Activated naive CD8-positive, alpha-beta T cell treated with anti-CD3 and anti-CD28 coated beads, Interleukin-2, amount 10 ng/mL, durations not matched to agents 7 days and 5 days (primary cell): Measurements from ENCODE around the gene MAP2K5. TPM values are rescaled to one million over a fixed set of nuclear protein-coding genes. Genes with fewer than 3 reads are reported as not detected.

Experiments used
- ATAC-seq: fragments of 150-1000 bp; cut with Tn5 transposase; one replicate; pipeline ENCODE4 v1.10.0; 2021; ENCODE audit warnings: low read depth, moderate library complexity
- POLR2A ChIA-PET: fragments of 350-600 bp; sonication (Branson Sonifier 250); formaldehyde crosslinking; loops from one replicate; lab custom pipeline; 2021; ENCODE audit warnings: antibody characterized with exemption; lab: Charles Lee
- DNase-seq: peaks from one replicate; pipeline ENCODE4 v3.0.0; 2021
- H3K27ac Mint-ChIP-seq: one replicate; pipeline ENCODE4 v1.8.0; 2022; ENCODE audit warnings: mild to moderate bottlenecking, mixed read lengths
- H3K27me3 Mint-ChIP-seq: one replicate; pipeline ENCODE4 v1.8.0; 2022; ENCODE audit warnings: mild to moderate bottlenecking, moderate library complexity, mixed read lengths
- H3K36me3 Mint-ChIP-seq: one replicate; pipeline ENCODE4 v1.8.0; 2021; ENCODE audit warnings: mild to moderate bottlenecking, mixed read lengths
- H3K4me1 Mint-ChIP-seq: one replicate; pipeline ENCODE4 v1.8.0; 2021; ENCODE audit warnings: mixed read lengths
- H3K4me3 Mint-ChIP-seq: one replicate; pipeline ENCODE4 v1.8.0; 2022; ENCODE audit warnings: mild to moderate bottlenecking, moderate library complexity, mixed read lengths
- H3K9me3 Mint-ChIP-seq: one replicate; pipeline ENCODE4 v1.8.0; 2021; ENCODE audit warnings: mixed read lengths
- total RNA-seq, 2 experiments: library from RNA; stranded (reverse); gene quantifications; one replicate each; pipeline ENCODE4 v1.2.3, GENCODE V29; 2021

Gene MAP2K5
- total RNA-seq, 2 experiments from 2014 or later, result 25.8 to 29.9 TPM

DNA sequence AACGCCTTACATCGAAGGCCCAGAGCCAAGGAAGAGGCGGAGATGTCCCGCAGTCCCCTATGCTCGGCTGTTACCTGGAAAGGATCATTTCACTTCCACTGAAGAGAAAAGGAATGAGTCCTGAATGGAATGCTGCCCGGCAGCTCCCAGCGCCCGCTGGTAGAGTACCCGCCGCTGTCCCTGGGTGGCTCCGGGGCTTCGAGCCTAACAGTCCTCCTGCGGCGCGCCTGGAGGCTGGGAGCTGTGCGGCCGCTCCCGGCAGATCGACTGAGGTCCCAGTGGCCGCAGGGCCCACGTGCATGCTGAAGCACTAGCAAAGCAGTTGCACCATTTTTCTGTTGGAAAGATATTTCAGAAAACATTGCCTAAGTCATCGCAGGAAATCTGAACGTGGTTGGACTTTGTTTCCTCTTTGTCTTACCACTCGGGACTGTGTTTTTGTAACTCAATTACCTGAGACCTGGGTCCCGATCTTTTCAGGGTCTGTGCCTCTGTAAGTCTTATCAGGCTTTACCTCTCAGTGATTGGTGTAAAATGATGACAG is 296.4 kb downstream of the MAP2K5 start:
- H3K4me3 Mint-ChIP-seq, result peak overlapping the region; percentile 91
- peaks cover 3% of the 10 kb centered on the region for H3K36me3 Mint-ChIP-seq
- no peaks in the 10 kb centered on the region for H3K9me3 Mint-ChIP-seq
- ATAC-seq, result no peak
- POLR2A ChIA-PET, result no interaction called here
- DNase-seq, result no peak
- H3K27ac Mint-ChIP-seq, result no peak overlapping the region
- peaks cover 30% of the 10 kb centered on the region for H3K4me1 Mint-ChIP-seq
- peaks cover 37% of the 10 kb centered on the region for H3K27me3 Mint-ChIP-seq

DNA sequence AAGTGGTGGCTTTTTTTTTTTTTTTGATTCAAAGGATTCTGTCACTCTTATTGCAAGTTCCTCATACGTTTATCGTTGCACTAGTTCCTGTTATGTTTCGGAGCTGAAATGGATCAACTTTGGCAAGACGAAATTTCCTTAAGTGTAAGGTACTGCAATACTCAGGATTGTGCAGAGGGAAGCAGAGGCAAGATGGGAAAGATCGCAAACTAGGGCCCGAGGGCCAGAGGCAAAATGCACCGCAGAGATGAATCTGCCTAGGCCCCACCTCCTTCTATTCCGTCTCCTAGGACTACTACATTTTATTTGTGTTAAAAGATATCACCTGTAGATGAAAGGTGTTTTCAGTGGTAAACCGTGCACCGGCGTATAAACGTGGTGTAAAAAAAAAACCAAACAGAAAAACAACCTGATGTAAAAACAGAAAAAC is 297.0 kb downstream of the MAP2K5 start:
- H3K4me1 Mint-ChIP-seq, result peaks cover 26% of the 10 kb centered on the region
- DNase-seq, result no peak
- ATAC-seq, result peak; percentile 20
- H3K9me3 Mint-ChIP-seq, result no peaks in the 10 kb centered on the region
- peaks cover 3% of the 10 kb centered on the region for H3K36me3 Mint-ChIP-seq
- H3K27ac Mint-ChIP-seq, result peak overlapping the region; percentile 95
- POLR2A ChIA-PET, result interaction anchor here (0.6 kb wide), 1 partner anchor 581 kb away, joined by 5 read pairs; no protein-coding TSS in a partner anchor
- H3K27me3 Mint-ChIP-seq, result peaks cover 32% of the 10 kb centered on the region
- H3K4me3 Mint-ChIP-seq, result peak overlapping the region; percentile 91

DNA sequence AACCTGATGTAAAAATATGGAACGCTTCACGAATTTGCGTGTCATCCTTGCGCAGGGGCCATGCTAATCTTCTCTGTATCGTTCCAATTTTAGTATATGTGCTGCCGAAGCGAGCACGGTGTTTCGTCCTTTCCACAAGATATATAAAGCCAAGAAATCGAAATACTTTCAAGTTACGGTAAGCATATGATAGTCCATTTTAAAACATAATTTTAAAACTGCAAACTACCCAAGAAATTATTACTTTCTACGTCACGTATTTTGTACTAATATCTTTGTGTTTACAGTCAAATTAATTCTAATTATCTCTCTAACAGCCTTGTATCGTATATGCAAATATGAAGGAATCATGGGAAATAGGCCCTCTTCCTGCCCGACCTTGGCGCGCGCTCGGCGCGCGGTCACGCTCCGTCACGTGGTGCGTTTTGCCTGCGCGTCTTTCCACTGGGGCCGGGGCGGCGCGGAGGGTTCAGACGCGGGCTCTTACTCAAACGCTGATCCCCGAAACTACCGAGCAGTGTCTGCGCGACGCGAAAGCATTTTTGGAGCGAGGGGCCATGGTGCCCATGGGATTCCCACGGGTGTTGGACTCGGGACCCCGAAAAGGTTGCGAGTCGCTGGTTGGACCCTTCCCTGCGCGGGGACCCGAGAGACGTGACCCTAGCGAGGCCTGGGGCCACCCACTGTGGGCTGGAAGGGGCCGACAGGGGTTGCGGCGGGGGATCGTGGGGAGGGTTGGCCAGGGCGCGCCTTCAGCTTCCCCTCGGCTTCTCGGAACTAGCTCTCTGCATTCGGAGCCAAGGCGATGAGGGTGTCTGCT is 297.6 kb downstream of the MAP2K5 start, which contains the start of gene RNU6-1:
TSS of gene RNU6-1 (minus strand) at position 117 of the 820 bp plus-strand sequence.
- Mint-ChIP-seq H3K4me3 (peak within 1 kb of the TSS; percentile 91), H3K9me3 (no peaks in the 10 kb centered on the region), H3K27ac (peak within 1 kb of the TSS; percentile 95), H3K27me3 (peaks cover 25% of the 10 kb centered on the region), H3K4me1 (peaks cover 25% of the 10 kb centered on the region), H3K36me3 (peaks cover 3% of the 10 kb centered on the region)
- POLR2A ChIA-PET, result interaction anchor here (0.6 to 2.0 kb wide), 6 partner anchors 16 to 582 kb away, joined by 3 to 10 read pairs (median 4); partner anchors contain the start of genes C15orf61, MAP2K5 and PIAS1
- peak; percentile 97 for DNase-seq
- peak; percentile 91 for ATAC-seq

- H3K27ac Mint-ChIP-seq, result peak overlapping the region; percentile 95
- H3K9me3 Mint-ChIP-seq, result no peaks in the 10 kb centered on the region
- peaks cover 3% of the 10 kb centered on the region for H3K36me3 Mint-ChIP-seq
- peak overlapping the region; percentile 91 for H3K4me3 Mint-ChIP-seq
- POLR2A ChIA-PET, result interaction anchor here (0.7 to 2.0 kb wide), 8 partner anchors 17 to 815 kb away, joined by 3 to 10 read pairs (median 4); partner anchors contain the start of genes C15orf61, MAP2K5 and PIAS1
- ATAC-seq (no peak), DNase-seq (peak; percentile 53)
- peaks cover 18% of the 10 kb centered on the region for H3K27me3 Mint-ChIP-seq
- peaks cover 22% of the 10 kb centered on the region for H3K4me1 Mint-ChIP-seq
These were observed 298.4 kb downstream of the MAP2K5 start for GRCh38 chr15:67840749-67841512.

- POLR2A ChIA-PET, result interaction anchor here (0.7 to 2.0 kb wide), 6 partner anchors 17 to 816 kb away, joined by 3 to 10 read pairs (median 4); partner anchors contain the start of genes C15orf61 and PIAS1
These were observed 298.9 kb downstream of the MAP2K5 start for GRCh38 chr15:67841513-67841762.

DNA sequence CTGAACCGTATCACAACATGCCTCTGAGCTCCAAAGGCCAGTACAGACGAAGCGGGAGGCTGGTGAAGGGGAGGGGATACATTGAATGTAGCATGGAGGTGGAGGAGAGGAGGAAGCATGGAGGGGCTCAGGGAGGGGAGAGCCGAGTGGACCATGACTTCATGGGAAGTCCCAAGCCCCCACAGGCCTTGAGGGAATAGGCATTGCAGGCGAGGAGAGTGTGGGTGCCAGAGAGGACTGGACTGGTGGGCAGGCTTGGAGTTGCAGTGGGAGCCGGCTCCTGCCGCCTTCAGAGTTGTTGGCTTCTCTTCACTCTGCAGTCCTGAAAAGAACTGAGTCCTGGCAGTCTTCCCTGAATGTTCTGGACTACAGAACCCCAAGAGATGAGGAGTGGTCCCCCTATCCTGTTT is 300.6 kb downstream of the MAP2K5 start:
- H3K36me3 Mint-ChIP-seq, result peaks cover 3% of the 10 kb centered on the region
- no peak overlapping the region for H3K27ac Mint-ChIP-seq
- DNase-seq (no peak), ATAC-seq (no peak)
- no peak overlapping the region for H3K4me3 Mint-ChIP-seq
- peaks cover 15% of the 10 kb centered on the region for H3K4me1 Mint-ChIP-seq
- POLR2A ChIA-PET, result no interaction called here
- no peaks in the 10 kb centered on the region for H3K9me3 Mint-ChIP-seq
- peaks cover 4% of the 10 kb centered on the region for H3K27me3 Mint-ChIP-seq

More at GRCh38 chr15:67841513-67841762, 298.9 kb downstream of the MAP2K5 start:
- no peak overlapping the region for H3K27ac Mint-ChIP-seq
- H3K4me1 Mint-ChIP-seq, result peaks cover 20% of the 10 kb centered on the region
- ATAC-seq, result no peak
- peaks cover 12% of the 10 kb centered on the region for H3K27me3 Mint-ChIP-seq
- no peak for DNase-seq
- H3K9me3 Mint-ChIP-seq, result no peaks in the 10 kb centered on the region
- peaks cover 3% of the 10 kb centered on the region for H3K36me3 Mint-ChIP-seq
- H3K4me3 Mint-ChIP-seq, result peak overlapping the region; percentile 91

DNA sequence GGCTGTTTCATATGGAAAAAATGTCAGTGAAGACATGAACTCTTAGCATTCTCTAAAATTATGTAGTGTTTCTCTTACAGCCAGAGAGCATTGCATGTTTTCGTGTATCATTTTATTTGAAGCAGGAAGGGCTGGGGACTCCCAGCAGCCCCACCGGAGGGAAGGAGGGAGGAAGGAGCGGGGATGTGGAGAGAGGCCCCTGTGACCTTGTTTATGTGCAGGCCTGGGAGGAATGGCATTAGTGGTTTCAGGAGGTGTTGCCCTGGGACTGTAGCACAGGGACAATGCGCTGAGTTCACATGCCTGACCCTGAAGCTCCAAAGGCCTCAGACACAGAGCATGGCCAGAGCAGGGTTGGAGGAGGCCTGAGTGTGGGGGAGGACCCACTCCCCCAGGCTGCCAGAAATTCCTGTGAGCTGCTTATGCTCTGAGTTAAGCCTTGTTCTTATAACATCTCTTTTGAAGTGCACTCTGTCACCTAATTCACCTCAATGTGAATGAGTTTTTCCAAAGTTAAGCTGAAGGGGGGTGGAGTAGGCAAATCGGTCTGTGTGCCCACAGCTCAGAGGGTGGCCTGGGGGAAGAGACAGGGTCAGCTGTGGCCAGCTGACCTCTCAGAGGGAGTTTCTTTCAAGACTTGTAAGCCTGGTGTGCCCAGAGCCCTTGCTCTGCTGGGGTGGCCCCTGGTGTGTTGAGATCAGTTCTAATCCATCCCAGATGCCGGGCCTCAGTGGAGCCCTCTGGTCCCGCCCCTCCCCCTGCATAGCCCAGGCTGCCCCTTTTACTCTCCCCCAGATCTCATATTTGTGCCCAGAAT is 301.3 kb downstream of the MAP2K5 start:
- H3K27me3 Mint-ChIP-seq, result no peaks in the 10 kb centered on the region
- no peak overlapping the region for H3K27ac Mint-ChIP-seq
- ATAC-seq, result no peak
- H3K4me1 Mint-ChIP-seq, result peaks cover 12% of the 10 kb centered on the region
- POLR2A ChIA-PET, result no interaction called here
- H3K9me3 Mint-ChIP-seq, result no peaks in the 10 kb centered on the region
- H3K4me3 Mint-ChIP-seq, result no peak overlapping the region
- H3K36me3 Mint-ChIP-seq, result peaks cover 3% of the 10 kb centered on the region
- DNase-seq, result no peak

DNA sequence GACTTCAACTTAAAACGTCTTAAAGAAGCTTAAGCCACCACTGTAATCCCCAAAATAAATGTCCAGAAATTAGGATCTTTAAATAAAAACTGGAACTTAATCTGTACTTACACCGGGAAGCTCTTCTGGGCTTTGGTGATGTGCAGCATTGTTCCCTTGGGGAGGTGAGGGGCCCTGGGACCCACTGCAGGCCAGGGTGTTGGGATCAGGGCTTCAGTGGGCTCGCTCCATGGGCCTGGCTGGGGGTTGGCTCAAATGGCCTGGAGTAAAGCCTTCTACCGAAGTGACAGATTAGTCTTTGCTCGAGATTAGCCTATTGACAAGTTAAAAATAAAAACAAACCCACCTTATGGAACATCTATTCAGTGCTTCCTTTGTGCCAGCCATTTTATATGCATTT is 303.5 kb downstream of the MAP2K5 start:
- peaks cover 6% of the 10 kb centered on the region for H3K4me1 Mint-ChIP-seq
- ATAC-seq (no peak), DNase-seq (no peak)
- H3K9me3 Mint-ChIP-seq, result no peaks in the 10 kb centered on the region
- H3K4me3 Mint-ChIP-seq, result no peak overlapping the region
- POLR2A ChIA-PET, result no interaction called here
- no peaks in the 10 kb centered on the region for H3K36me3 Mint-ChIP-seq
- H3K27ac Mint-ChIP-seq, result no peak overlapping the region
- peaks cover 2% of the 10 kb centered on the region for H3K27me3 Mint-ChIP-seq

DNA sequence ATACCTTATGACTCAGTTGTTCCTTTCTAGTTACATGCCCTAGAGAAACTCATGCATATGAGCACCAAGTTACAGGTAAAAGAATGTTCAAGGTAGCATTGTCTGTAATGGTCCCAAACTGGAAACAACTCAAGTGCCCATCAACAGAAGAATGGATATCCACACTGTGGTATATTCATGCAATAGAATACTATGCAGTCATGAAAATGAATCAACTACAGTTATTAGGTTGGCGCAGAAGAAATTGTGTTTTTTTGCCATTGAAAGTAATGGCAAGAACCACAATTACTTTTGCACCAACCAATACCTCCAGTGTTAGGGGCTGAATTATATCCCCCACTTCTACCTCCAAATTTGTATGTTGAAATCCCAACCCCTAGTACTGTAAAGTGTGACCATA is 307.0 kb downstream of the MAP2K5 start:
- no peak for ATAC-seq
- Mint-ChIP-seq H3K27ac (no peak overlapping the region), H3K9me3 (peaks cover 1% of the 10 kb centered on the region), H3K4me3 (no peak overlapping the region), H3K4me1 (peaks cover 2% of the 10 kb centered on the region), H3K27me3 (peaks cover 4% of the 10 kb centered on the region), H3K36me3 (peaks cover 1% of the 10 kb centered on the region)
- DNase-seq, result no peak
- POLR2A ChIA-PET, result no interaction called here

GRCh38 chr15:67850336-67850735 is 307.8 kb downstream of the MAP2K5 start:
- Mint-ChIP-seq H3K36me3 (peaks cover 1% of the 10 kb centered on the region), H3K4me3 (no peak overlapping the region), H3K27me3 (peaks cover 4% of the 10 kb centered on the region), H3K4me1 (peaks cover 2% of the 10 kb centered on the region), H3K27ac (no peak overlapping the region), H3K9me3 (peaks cover 1% of the 10 kb centered on the region)
- no peak for DNase-seq
- no peak for ATAC-seq
- POLR2A ChIA-PET, result no interaction called here

DNA sequence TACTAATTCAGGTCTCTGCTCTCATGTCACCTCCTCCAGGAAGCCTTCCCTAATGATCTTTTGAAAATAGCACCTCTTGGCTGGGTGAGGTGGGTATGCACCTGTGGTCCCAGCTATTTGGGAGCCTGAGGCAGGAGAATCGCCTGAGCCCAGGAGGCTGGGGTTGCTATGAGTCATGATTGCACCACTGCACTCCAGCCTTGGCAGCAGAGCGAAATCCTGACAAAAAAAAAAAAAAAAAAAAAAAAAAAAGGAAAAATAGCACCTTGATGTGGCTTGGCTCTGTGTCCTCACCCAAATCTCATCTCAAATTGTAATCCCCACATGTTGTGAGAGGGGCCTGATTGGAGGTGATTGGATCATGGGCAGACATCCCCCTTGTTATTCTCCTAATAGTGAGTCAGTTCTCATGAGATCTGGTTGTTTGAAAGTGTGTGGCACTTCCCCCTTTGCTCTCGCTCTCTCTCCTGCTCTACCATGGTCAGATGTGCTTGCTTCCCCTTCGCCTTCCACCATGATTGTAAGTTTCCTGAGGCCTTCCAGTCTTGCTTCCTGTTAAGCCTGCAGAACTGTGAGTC is 308.6 kb downstream of the MAP2K5 start:
- H3K36me3 Mint-ChIP-seq, result peaks cover 1% of the 10 kb centered on the region
- peaks cover 4% of the 10 kb centered on the region for H3K27me3 Mint-ChIP-seq
- DNase-seq (no peak), ATAC-seq (no peak)
- H3K4me3 Mint-ChIP-seq, result no peak overlapping the region
- POLR2A ChIA-PET, result no interaction called here
- no peak overlapping the region for H3K27ac Mint-ChIP-seq
- peaks cover 2% of the 10 kb centered on the region for H3K4me1 Mint-ChIP-seq
- peaks cover 1% of the 10 kb centered on the region for H3K9me3 Mint-ChIP-seq

DNA sequence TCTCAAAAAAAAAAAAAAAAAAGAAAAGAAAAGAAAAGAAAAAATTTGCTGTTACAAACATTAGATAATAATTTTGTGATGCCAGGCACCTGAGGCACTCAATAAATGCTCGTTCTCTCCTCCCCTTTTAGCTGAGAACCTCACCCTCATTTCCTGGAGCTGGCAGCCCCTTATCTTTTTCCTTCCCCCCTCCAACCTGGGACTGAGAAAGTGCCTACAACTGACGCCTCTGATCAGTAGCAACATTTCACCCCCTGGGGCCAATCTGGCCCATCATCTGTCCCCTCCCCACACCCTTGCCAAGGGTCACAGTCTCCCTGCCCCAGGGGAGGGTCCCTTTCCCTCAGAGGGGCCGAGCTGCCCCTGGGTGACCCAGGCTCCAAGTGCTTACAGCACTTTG is 309.9 kb downstream of the MAP2K5 start:
- POLR2A ChIA-PET, result no interaction called here
- H3K4me1 Mint-ChIP-seq, result peaks cover 2% of the 10 kb centered on the region
- no peak overlapping the region for H3K27ac Mint-ChIP-seq
- H3K9me3 Mint-ChIP-seq, result peaks cover 1% of the 10 kb centered on the region
- DNase-seq (no peak), ATAC-seq (no peak)
- H3K27me3 Mint-ChIP-seq, result peaks cover 4% of the 10 kb centered on the region
- H3K4me3 Mint-ChIP-seq, result no peak overlapping the region
- peaks cover 1% of the 10 kb centered on the region for H3K36me3 Mint-ChIP-seq
